HCT116 (cell line): ENCODE measurements around the gene RHOBTB1. TPM values are rescaled to one million over a fixed set of nuclear protein-coding genes. Genes with fewer than 3 reads are reported as not detected.

ENCODE experiments used
- ATAC-seq: fragments of 200-7000 bp; cut with Tn5 transposase; 2 replicates; pipeline ENCODE4 v1.9.1; 2020; ENCODE audit warnings: mild to moderate bottlenecking, moderate library complexity
- BruUV-seq: library from RNA; stranded (reverse); fragments of 400-500 nt; replicated peaks from 2 replicates; lab custom pipeline; 2021; lab: Mats Ljungman, UMichigan
- CTCF ChIA-PET: fragments of 300-600 bp; sonication (Branson Sonifier 250); formaldehyde crosslinking; loops from one replicate; lab custom pipeline; 2021; ENCODE audit warnings: antibody characterized with exemption; lab: Charles Lee
- POLR2A ChIA-PET: fragments of 300-600, 350-600 bp; sonication (Branson Sonifier 250); formaldehyde crosslinking; loops from one replicate; lab custom pipeline; 2021; ENCODE audit warnings: antibody characterized with exemption; lab: Charles Lee
- RAD21 ChIA-PET, 2 experiments: fragments of 300-600 bp; sonication (Branson Sonifier 250); formaldehyde crosslinking; loops; one replicate each; lab custom pipeline; 2023; ENCODE audit warnings: low total read pairs in 2 of 2; ENCODE audit not compliant: uncharacterized antibody in 2 of 2, unreplicated experiment in 2 of 2, low non-redundant PET in 1 of 2; lab: Charles Lee
- DNase-seq: peaks from one replicate; pipeline ENCODE4 v3.0.0-alpha.2; 2010; ENCODE audit warnings: low read depth, low spot score
- H2AFZ ChIP-seq: fragments of 200-600 bp; shearing (Covaris generic), sonication (generic); 2 replicates; pipeline ENCODE4 v1.6.1; 2017; ENCODE audit warnings: low read depth, mixed run types, mixed read lengths, antibody characterized with exemption, low read length; ENCODE audit not compliant: poor library complexity, severe bottlenecking
- H3K27ac ChIP-seq: 2 replicates; pipeline ENCODE4 v1.5.1; 2012; ENCODE audit warnings: low read depth, low read length
- H3K27me3 ChIP-seq: fragments of 200-600 bp; sonication (generic); 2 replicates; pipeline ENCODE4 v1.6.1; 2016; ENCODE audit warnings: mixed run types, low read length, mixed read lengths; ENCODE audit not compliant: insufficient read depth
- H3K36me3 ChIP-seq, 2 experiments: fragments of 200-500 bp in 1 of 2; fragments of 200-600 bp in 1 of 2; sonication (Bioruptor generic) in 1 of 2; sonication (generic) in 1 of 2; 2 replicates each; pipeline versions ENCODE4 v1.5.1 to v1.6.1; 2014 to 2016; ENCODE audit warnings: low read length in 2 of 2, inconsistent platforms in 1 of 2, mixed read lengths in 1 of 2, mixed run types in 1 of 2; ENCODE audit not compliant: insufficient read depth in 2 of 2, control insufficient read depth in 1 of 2
- H3K4me1 ChIP-seq, 2 experiments: fragments of 200-600 bp in 1 of 2; sonication (generic) in 1 of 2; 2 replicates each; pipeline versions ENCODE4 v1.5.1 to v1.6.1; 2012 to 2017; ENCODE audit warnings: low read length in 2 of 2, inconsistent platforms in 1 of 2, mild to moderate bottlenecking in 1 of 2, mixed read lengths in 1 of 2, mixed run types in 1 of 2, moderate library complexity in 1 of 2; ENCODE audit not compliant: insufficient read depth in 2 of 2, control insufficient read depth in 1 of 2
- H3K4me2 ChIP-seq: fragments of 200-600 bp; sonication (generic); 2 replicates; pipeline ENCODE4 v1.6.1; 2017; ENCODE audit warnings: mixed run types, low read length, mixed read lengths
- H3K4me3 ChIP-seq, 2 experiments: fragments of 200-600 bp in 1 of 2; sonication (generic) in 1 of 2; replicated peaks in 1 of 2; 2 replicates each; pipeline ENCODE4 v1.5.1; 2011 to 2016; ENCODE audit warnings: low read length in 2 of 2, control low read depth in 1 of 2, low read depth in 1 of 2, mild to moderate bottlenecking in 1 of 2, mixed read lengths in 1 of 2, mixed run types in 1 of 2
- H3K79me2 ChIP-seq: fragments of 200-600 bp; sonication (generic); 2 replicates; pipeline ENCODE4 v1.6.1; 2017; ENCODE audit warnings: mild to moderate bottlenecking, mixed run types, low read length, moderate library complexity, mixed read lengths; ENCODE audit not compliant: insufficient read depth
- H3K9ac ChIP-seq: fragments of 200-600 bp; sonication (generic); 2 replicates; pipeline ENCODE4 v1.6.1; 2016; ENCODE audit warnings: low read length, mixed read lengths
- H3K9me2 ChIP-seq: fragments of 200-600 bp; sonication (generic), shearing (Covaris generic); 2 replicates; pipeline ENCODE4 v1.6.1; 2017; ENCODE audit warnings: mixed run types, mild to moderate bottlenecking, moderate library complexity; ENCODE audit not compliant: insufficient read depth
- H3K9me3 ChIP-seq, 2 experiments: fragments of 200-500 bp in 1 of 2; fragments of 200-600 bp in 1 of 2; sonication (Bioruptor generic) in 1 of 2; sonication (generic) in 1 of 2; 2 replicates each; pipeline ENCODE4 v1.6.1; 2014 to 2017; ENCODE audit warnings: low read length in 2 of 2, mixed read lengths in 2 of 2, inconsistent platforms in 1 of 2, low read depth in 1 of 2, mild to moderate bottlenecking in 1 of 2, mixed run types in 1 of 2, moderate library complexity in 1 of 2; ENCODE audit not compliant: control insufficient read depth in 1 of 2, insufficient read depth in 1 of 2
- H4K20me1 ChIP-seq: fragments of 200-600 bp; sonication (generic), shearing (Covaris generic); 2 replicates; pipeline ENCODE4 v1.6.1; 2017; ENCODE audit warnings: mixed run types, mild to moderate bottlenecking, moderate library complexity; ENCODE audit not compliant: insufficient read depth
- CEBPB ChIP-seq: IDR thresholded peaks from 2 replicates; pipeline ENCODE4 v1.6.1; 2012; ENCODE audit warnings: low read depth
- CTCF ChIP-seq, 3 experiments: fragments of 200-600 bp in 1 of 3; sonication (generic) in 1 of 3; IDR thresholded peaks in 2 of 3; conservative IDR thresholded peaks in 1 of 3; 2 replicates each; pipeline ENCODE4 v1.5.1; 2012 to 2017; ENCODE audit warnings: low read depth in 2 of 3, low read length in 2 of 3, antibody characterized with exemption in 1 of 3, borderline replicate concordance in 1 of 3, control low read depth in 1 of 3, mild to moderate bottlenecking in 1 of 3, mixed read lengths in 1 of 3, mixed run types in 1 of 3, moderate library complexity in 1 of 3; ENCODE audit not compliant: insufficient read depth in 1 of 3
- EGR1 ChIP-seq: IDR thresholded peaks from 2 replicates; pipeline ENCODE4 v1.6.1; 2012; ENCODE audit warnings: low read depth
- EZH2 ChIP-seq: fragments of 200-600 bp; sonication (generic); IDR thresholded peaks from 2 replicates; pipeline ENCODE4 v1.6.1; 2017; ENCODE audit warnings: antibody characterized with exemption, mixed run types
- JUND ChIP-seq: IDR thresholded peaks from 2 replicates; pipeline ENCODE4 v1.6.1; 2012
- MAX ChIP-seq: IDR thresholded peaks from 2 replicates; pipeline ENCODE4 v1.6.1; 2012
- REST ChIP-seq: IDR thresholded peaks from 2 replicates; pipeline ENCODE4 v1.6.1; 2012; ENCODE audit warnings: low read depth
- SP1 ChIP-seq: IDR thresholded peaks from 2 replicates; pipeline ENCODE4 v1.6.1; 2012; ENCODE audit warnings: low read depth
- YY1 ChIP-seq: IDR thresholded peaks from 2 replicates; pipeline ENCODE4 v1.6.1; 2011; ENCODE audit warnings: low read length, low read depth, moderate library complexity, mild to moderate bottlenecking; ENCODE audit not compliant: insufficient replicate concordance; ENCODE audit errors: extremely low read depth
- ZNF274 ChIP-seq: fragments of 200-500 bp; sonication (Bioruptor generic); IDR thresholded peaks from 2 replicates; pipeline ENCODE4 v1.6.1; 2014; ENCODE audit warnings: mild to moderate bottlenecking, low read depth, low read length, inconsistent platforms
- intact Hi-C: fragments of 100-400 bp; cut with micrococcal nuclease; formaldehyde crosslinking; loops from 2 replicates; pipeline ENCODE4 v1.10.0; 2022
- total RNA-seq: library from RNA; stranded (reverse); gene quantifications from one replicate; pipeline ENCODE4 v1.2.1, GENCODE V29; 2021; ENCODE audit not compliant: unreplicated experiment

RHOBTB1 gene
- total RNA-seq, 1 experiment from 2014 or later = 1.6 TPM

GRCh38 chr10:60869652-60870415 lies 74.2 kb downstream of the RHOBTB1 start:
- CTCF ChIA-PET = no interaction called here
- RAD21 ChIA-PET = no interaction called here
- ATAC-seq = no peak

GRCh38 chr10:60868946-60869345 lies 75.0 kb downstream of the RHOBTB1 start:
- Histone ChIP-seq H3K4me2 (no peak overlapping the region), H3K9ac (no peak overlapping the region), H3K4me3 (no peak overlapping the region), H3K4me1 (no peaks in the 10 kb centered on the region), H3K9me3 (no peaks in the 10 kb centered on the region), H2AFZ (no peak overlapping the region), H4K20me1 (no peaks in the 10 kb centered on the region), H3K9me2 (no peaks in the 10 kb centered on the region), H3K79me2 (no peaks in the 10 kb centered on the region), H3K36me3 (no peaks in the 10 kb centered on the region), H3K27ac (no peak overlapping the region), H3K27me3 (no peaks in the 10 kb centered on the region)
- CTCF ChIA-PET = no interaction called here
- BruUV-seq = no TSS peak
- DNase-seq (no peak), ATAC-seq (no peak)
- RAD21 ChIA-PET = no interaction called here
- intact Hi-C loops = no loop called here
- POLR2A ChIA-PET = interaction anchor here (0.7 kb wide), 1 partner anchor 321 kb away, joined by 3 read pairs; no protein-coding TSS in a partner anchor
- TF ChIP-seq CTCF (IDR thresholded peaks at IDR 0.05 in 2 of 3, conservative IDR thresholded peaks at IDR 0.05 in 1 of 3; ENCODE audit: borderline replicate concordance in 1 of 3, insufficient read depth in 1 of 3, low read depth in 2 of 3, low read length in 2 of 3) (no peak), MAX (no peak), SP1 (no peak), CEBPB (no peak), EZH2 (no peak), EGR1 (no peak), ZNF274 (no peak), JUND (no peak), REST (no peak)

More at GRCh38 chr10:60869652-60870415, 74.2 kb downstream of the RHOBTB1 start:
- no peak overlapping the region for H2AFZ ChIP-seq
- no peaks in the 10 kb centered on the region for H3K36me3 ChIP-seq
- DNase-seq = no peak
- POLR2A ChIA-PET = no interaction called here
- H3K9me3 ChIP-seq = no peaks in the 10 kb centered on the region
- no peak for TF ChIP-seq YY1
- TF ChIP-seq, all 23 proteins: peak for 0
- H3K9me2 ChIP-seq = no peaks in the 10 kb centered on the region
- BruUV-seq = no TSS peak
- intact Hi-C loops = no loop called here
- H4K20me1 ChIP-seq = no peaks in the 10 kb centered on the region
- no peaks in the 10 kb centered on the region for H3K27me3 ChIP-seq
- H3K4me2 ChIP-seq = no peak overlapping the region
- H3K4me1 ChIP-seq = no peaks in the 10 kb centered on the region
- no peak overlapping the region for H3K9ac ChIP-seq
- H3K4me3 ChIP-seq = no peak overlapping the region
- H3K79me2 ChIP-seq = no peaks in the 10 kb centered on the region
- H3K27ac ChIP-seq = no peak overlapping the region
